SK-N-SH (cell line): ENCODE measurements around the gene RFWD3. TPM values are rescaled to one million over a fixed set of nuclear protein-coding genes. Genes with fewer than 3 reads are reported as not detected.
A peak's percentile ranks its signal among the peaks of the same experiment; 100 is the strongest.

Experiments used
- CTCF ChIA-PET: fragments of 300-600, 350-600 bp; formaldehyde crosslinking; extraction: SDS; loops from one replicate; lab custom pipeline; 2021; lab: Yijun Ruan, JAX
- POLR2A ChIA-PET: fragments of 350-600 bp; sonication (Branson Sonifier 250); formaldehyde crosslinking; extraction: SDS; loops from one replicate; lab custom pipeline; 2020; ENCODE audit warnings: antibody characterized with exemption, inconsistent platforms; lab: Yijun Ruan, JAX
- DNase-seq: peaks from one replicate; pipeline ENCODE4 v3.0.0; 2012
- H2AFZ ChIP-seq: fragments of 200-600 bp; sonication (generic); 2 replicates; pipeline ENCODE4 v1.8.1; 2016; ENCODE audit warnings: antibody characterized with exemption, mild to moderate bottlenecking, low read depth
- H3F3A ChIP-seq: fragments of 200-600 bp; sonication (generic); replicated peaks from 2 replicates; pipeline ENCODE3; 2016; ENCODE audit warnings: antibody characterized with exemption, mild to moderate bottlenecking; ENCODE audit not compliant: insufficient read depth
- H3K27ac ChIP-seq, 2 experiments: fragments of 200-500 bp in 1 of 2; fragments of 200-600 bp in 1 of 2; sonication (Bioruptor generic) in 1 of 2; sonication (generic), shearing (Covaris generic) in 1 of 2; 2 replicates each; pipeline versions ENCODE4 v1.5.1 to v1.6.1; 2014 to 2016; ENCODE audit warnings: low read depth in 2 of 2, inconsistent platforms in 1 of 2, low read length in 1 of 2, mild to moderate bottlenecking in 1 of 2, mixed read lengths in 1 of 2
- H3K27me3 ChIP-seq: fragments of 200-600 bp; sonication (generic), shearing (Covaris generic); 2 replicates; pipeline ENCODE4 v1.6.1; 2016; ENCODE audit warnings: mixed run types; ENCODE audit not compliant: insufficient read depth
- H3K36me3 ChIP-seq, 2 experiments: fragments of 200-500 bp in 1 of 2; fragments of 200-600 bp in 1 of 2; sonication (Bioruptor generic) in 1 of 2; sonication (generic) in 1 of 2; replicated peaks in 1 of 2; 2 replicates each; pipeline versions ENCODE3 to v1.5.1; 2014 to 2016; ENCODE audit warnings: low read length in 1 of 2, mild to moderate bottlenecking in 1 of 2; ENCODE audit not compliant: insufficient read depth in 2 of 2, control insufficient read depth in 1 of 2
- H3K4me1 ChIP-seq, 2 experiments: fragments of 200-500 bp in 1 of 2; fragments of 200-600 bp in 1 of 2; sonication (Bioruptor generic) in 1 of 2; sonication (generic), shearing (Covaris generic) in 1 of 2; 2 replicates each; pipeline versions ENCODE4 v1.5.1 to v1.6.1; 2014 to 2016; ENCODE audit warnings: low read depth in 1 of 2, low read length in 1 of 2, mixed run types in 1 of 2; ENCODE audit not compliant: insufficient read depth in 2 of 2, control insufficient read depth in 1 of 2
- H3K4me2 ChIP-seq: fragments of 200-600 bp; sonication (generic), shearing (Covaris generic); 2 replicates; pipeline ENCODE4 v1.6.1; 2017; ENCODE audit warnings: mixed run types
- H3K4me3 ChIP-seq, 2 experiments: fragments of 200-500 bp in 1 of 2; fragments of 200-600 bp in 1 of 2; sonication (Bioruptor generic) in 1 of 2; sonication (generic), shearing (Covaris generic) in 1 of 2; 2 replicates each; pipeline versions ENCODE4 v1.5.1 to v1.8.1; 2014 to 2016; ENCODE audit warnings: low read depth in 2 of 2, inconsistent platforms in 1 of 2, low read length in 1 of 2, mild to moderate bottlenecking in 1 of 2, mixed read lengths in 1 of 2, moderate library complexity in 1 of 2
- H3K79me2 ChIP-seq: fragments of 200-600 bp; sonication (generic); 2 replicates; pipeline ENCODE4 v1.8.1; 2017; ENCODE audit warnings: mild to moderate bottlenecking; ENCODE audit not compliant: insufficient read depth
- H3K9ac ChIP-seq: fragments of 200-600 bp; sonication (generic); 2 replicates; pipeline ENCODE4 v1.6.1; 2017; ENCODE audit warnings: mixed run types
- H3K9me2 ChIP-seq: fragments of 200-600 bp; sonication (generic); 2 replicates; pipeline ENCODE4 v1.6.1; 2017; ENCODE audit warnings: mixed run types
- H3K9me3 ChIP-seq: fragments of 200-600 bp; sonication (generic); 2 replicates; pipeline ENCODE4 v1.6.1; 2017; ENCODE audit warnings: mixed run types, mild to moderate bottlenecking, moderate library complexity
- H4K20me1 ChIP-seq: fragments of 200-600 bp; sonication (generic); 2 replicates; pipeline ENCODE4 v1.6.1; 2017; ENCODE audit warnings: mild to moderate bottlenecking, mixed run types; ENCODE audit not compliant: insufficient read depth
- CHD2 ChIP-seq: fragments of 150-350 bp; IDR thresholded peaks from 2 replicates; pipeline ENCODE4 v1.6.1; 2018; ENCODE audit warnings: low read length; ENCODE audit not compliant: partially characterized antibody
- ELF1 ChIP-seq: IDR thresholded peaks from 2 replicates; pipeline ENCODE4 v1.4.0; 2012
- EP300 ChIP-seq, 2 experiments: IDR thresholded peaks; 2 replicates each; pipeline versions ENCODE4 v1.4.0 to v1.6.1; 2012; ENCODE audit warnings: borderline replicate concordance in 1 of 2, low read depth in 1 of 2, low read length in 1 of 2
- FOXJ3 ChIP-seq: sonication (generic); formaldehyde crosslinking; IDR thresholded peaks from 2 replicates; pipeline ENCODE4 v1.5.1; 2020; ENCODE audit warnings: mild to moderate bottlenecking, missing genetic modification reagents
- FOXM1 ChIP-seq: IDR thresholded peaks from 2 replicates; pipeline ENCODE4 v1.4.0; 2012; ENCODE audit warnings: low read depth, mild to moderate bottlenecking
- GATA2 ChIP-seq: sonication (generic); formaldehyde crosslinking; IDR thresholded peaks from 2 replicates; pipeline ENCODE4 v1.5.0; 2020; ENCODE audit warnings: mild to moderate bottlenecking, missing genetic modification reagents
- IRF3 ChIP-seq: fragments of 150-350 bp; IDR thresholded peaks from 2 replicates; pipeline ENCODE4 v1.6.1; 2016; ENCODE audit warnings: mild to moderate bottlenecking, low read depth, low read length
- JUND ChIP-seq: IDR thresholded peaks from 2 replicates; pipeline ENCODE4 v1.4.0; 2012
- MAX ChIP-seq: IDR thresholded peaks from 2 replicates; pipeline ENCODE4 v1.4.0; 2012; ENCODE audit warnings: low read depth
- MEF2A ChIP-seq: IDR thresholded peaks from 2 replicates; pipeline ENCODE4 v1.4.0; 2012; ENCODE audit warnings: low read depth, borderline replicate concordance
- MXI1 ChIP-seq: IDR thresholded peaks from 2 replicates; pipeline ENCODE4 v1.6.1; 2012; ENCODE audit warnings: mild to moderate bottlenecking, low read depth, low read length, improper control_type of control experiment
- NFIC ChIP-seq: IDR thresholded peaks from 2 replicates; pipeline ENCODE4 v1.4.0; 2012; ENCODE audit warnings: borderline replicate concordance
- NRF1 ChIP-seq: IDR thresholded peaks from 2 replicates; pipeline ENCODE4 v1.6.1; 2012; ENCODE audit warnings: low read depth, mild to moderate bottlenecking, low read length
- POLR2AphosphoS5 ChIP-seq: IDR thresholded peaks from 2 replicates; pipeline ENCODE4 v1.6.1; 2012; ENCODE audit warnings: low read depth, low read length
- RAD21 ChIP-seq: IDR thresholded peaks from 2 replicates; pipeline ENCODE4 v1.6.1; 2012; ENCODE audit warnings: mild to moderate bottlenecking, low read length
- RCOR1 ChIP-seq: fragments of 150-350 bp; IDR thresholded peaks from 2 replicates; pipeline ENCODE4 v1.6.1; 2017; ENCODE audit warnings: antibody characterized with exemption, low read length
- SIN3A ChIP-seq: IDR thresholded peaks from 2 replicates; pipeline ENCODE4 v1.6.1; 2012; ENCODE audit warnings: low read depth, mild to moderate bottlenecking, low read length, moderate library complexity, borderline replicate concordance
- TAF1 ChIP-seq: IDR thresholded peaks from 2 replicates; pipeline ENCODE4 v1.6.1; 2012; ENCODE audit warnings: low read depth, mild to moderate bottlenecking, low read length, moderate library complexity, borderline replicate concordance
- TEAD4 ChIP-seq: IDR thresholded peaks from 2 replicates; pipeline ENCODE4 v1.4.0; 2012; ENCODE audit warnings: mild to moderate bottlenecking, borderline replicate concordance; ENCODE audit not compliant: insufficient read depth
- USF1 ChIP-seq: IDR thresholded peaks from 2 replicates; pipeline ENCODE4 v1.4.0; 2012; ENCODE audit warnings: low read depth, borderline replicate concordance
- WGBS: methylation state at CpG from one replicate; pipeline ENCODE4 v1.1.6; 2017; ENCODE audit warnings: low lambda C conversion rate; 5-methylcytosine and 5-hydroxymethylcytosine counted together
- polyA plus RNA-seq, 3 experiments: library from polyadenylated mRNA; depleted of rRNA; stranded (reverse); fragments of >200 nt; gene quantifications; 2 replicates each; pipeline ENCODE4 v1.2.3, GENCODE V29; 2012
- TF ChIP-seq, protein P1 (sequence below): fragments of 200-600 bp; sonication (generic); IDR thresholded peaks from 2 replicates; pipeline ENCODE4 v1.6.1; 2017; ENCODE audit warnings: antibody characterized with exemption, mild to moderate bottlenecking, moderate library complexity

The RFWD3 gene
- polyA plus RNA-seq, 1 of the 3 experiments (the other 2 are of a cell fraction) = 13.2 TPM

- Histone ChIP-seq H3K4me2 (peak overlapping the region; percentile 88), H3K27ac (no peak overlapping the region), H3K27me3 (no peaks in the 10 kb centered on the region), H3K9ac (peak overlapping the region; percentile 71; the same call in 1 of the 2 replicates), H2AFZ (peak overlapping the region; percentile 94), H3K36me3 (no peaks in the 10 kb centered on the region), H3F3A (peaks cover 4% of the 10 kb centered on the region), H3K9me3 (no peaks in the 10 kb centered on the region), H3K4me1 (no peaks in the 10 kb centered on the region; a peak in 1 of 4 replicates), H4K20me1 (no peaks in the 10 kb centered on the region), H3K4me3 (peak overlapping the region in 1 of 2 experiments; percentile 64; a peak in 1 of 4 replicates), H3K9me2 (no peaks in the 10 kb centered on the region), H3K79me2 (peaks cover 5% of the 10 kb centered on the region; the same call in 1 of the 2 replicates)
- WGBS = 89% methylated on average over 4 of the region's 4 CpGs
- DNase-seq = no peak
- ChIA-PET CTCF (interaction anchor here (0.8 to 5.2 kb wide), 7 partner anchors 10 to 163 kb away, joined by 4 to 38 read pairs (median 6); no protein-coding TSS in a partner anchor), POLR2A (no interaction called here)
- TF ChIP-seq FOXM1 = no peak
- TF ChIP-seq RCOR1 = no peak
- no peak for TF ChIP-seq POLR2AphosphoS5
- no peak for TF ChIP-seq ELF1
- no peak for TF ChIP-seq NFIC
- TF ChIP-seq MAX = no peak
- TF ChIP-seq NRF1 = no peak
- no peak for TF ChIP-seq MEF2A
- TF ChIP-seq CHD2 = no peak
- TF ChIP-seq MXI1 = no peak
- no peak for TF ChIP-seq GATA2 (CRISPR knock-in tag)
- TF ChIP-seq TEAD4 = no peak
- no peak for TF ChIP-seq IRF3
- TF ChIP-seq RAD21 = no peak
- TF ChIP-seq JUND = no peak
- TF ChIP-seq TAF1 = no peak
- no peak for TF ChIP-seq USF1
Measured at GRCh38 chr16:74699666-74700065, 33.0 kb upstream of the RFWD3 start.

GRCh38 chr16:74698222-74698621 is 31.5 kb upstream of the RFWD3 start:
- TF ChIP-seq SIN3A = no peak
- no peak for TF ChIP-seq USF1
- no peak for TF ChIP-seq TEAD4
- TF ChIP-seq NFIC = no peak
- TF ChIP-seq FOXJ3 = no peak
- TF ChIP-seq EP300 (IDR thresholded peaks at IDR 0.05; ENCODE audit: borderline replicate concordance in 1 of 2, low read depth in 1 of 2, low read length in 1 of 2) = no peak
- TF ChIP-seq, protein P1, sequence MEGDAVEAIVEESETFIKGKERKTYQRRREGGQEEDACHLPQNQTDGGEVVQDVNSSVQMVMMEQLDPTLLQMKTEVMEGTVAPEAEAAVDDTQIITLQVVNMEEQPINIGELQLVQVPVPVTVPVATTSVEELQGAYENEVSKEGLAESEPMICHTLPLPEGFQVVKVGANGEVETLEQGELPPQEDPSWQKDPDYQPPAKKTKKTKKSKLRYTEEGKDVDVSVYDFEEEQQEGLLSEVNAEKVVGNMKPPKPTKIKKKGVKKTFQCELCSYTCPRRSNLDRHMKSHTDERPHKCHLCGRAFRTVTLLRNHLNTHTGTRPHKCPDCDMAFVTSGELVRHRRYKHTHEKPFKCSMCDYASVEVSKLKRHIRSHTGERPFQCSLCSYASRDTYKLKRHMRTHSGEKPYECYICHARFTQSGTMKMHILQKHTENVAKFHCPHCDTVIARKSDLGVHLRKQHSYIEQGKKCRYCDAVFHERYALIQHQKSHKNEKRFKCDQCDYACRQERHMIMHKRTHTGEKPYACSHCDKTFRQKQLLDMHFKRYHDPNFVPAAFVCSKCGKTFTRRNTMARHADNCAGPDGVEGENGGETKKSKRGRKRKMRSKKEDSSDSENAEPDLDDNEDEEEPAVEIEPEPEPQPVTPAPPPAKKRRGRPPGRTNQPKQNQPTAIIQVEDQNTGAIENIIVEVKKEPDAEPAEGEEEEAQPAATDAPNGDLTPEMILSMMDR = no peak
- no peak for TF ChIP-seq ELF1
- TF ChIP-seq TAF1 = no peak
- DNase-seq = no peak
- Histone ChIP-seq H3K36me3 (no peaks in the 10 kb centered on the region), H3K79me2 (peaks cover 5% of the 10 kb centered on the region; the same call in 1 of the 2 replicates), H3K4me3 (no peak overlapping the region), H3K9me3 (no peaks in the 10 kb centered on the region), H4K20me1 (no peaks in the 10 kb centered on the region), H3K9me2 (no peaks in the 10 kb centered on the region), H3K4me1 (no peaks in the 10 kb centered on the region; a peak in 1 of 4 replicates), H3K9ac (no peak overlapping the region), H3K27me3 (no peaks in the 10 kb centered on the region), H2AFZ (0 out of 2 replicates have a peak overlapping the region, but pooled peaks have one; percentile 56), H3K27ac (no peak overlapping the region), H3F3A (peaks cover 4% of the 10 kb centered on the region), H3K4me2 (peak overlapping the region; percentile 17; the same call in 1 of the 2 replicates)
- ChIA-PET CTCF (interaction anchor here (2.1 to 5.2 kb wide), 2 partner anchors 10 to 165 kb away, joined by 7 to 38 read pairs; no protein-coding TSS in a partner anchor), POLR2A (no interaction called here)
- WGBS = 64% methylated on average over 4 of the region's 4 CpGs
